Measurements from ENCODE around the gene SLC1A3.
A peak's percentile ranks its signal among the peaks of the same experiment; 100 is the strongest.

The SLC1A3 gene

GRCh38 chr5:36658038-36658756, 51.8 kb downstream of the SLC1A3 start:
- no peak for DNase-seq

DNA sequence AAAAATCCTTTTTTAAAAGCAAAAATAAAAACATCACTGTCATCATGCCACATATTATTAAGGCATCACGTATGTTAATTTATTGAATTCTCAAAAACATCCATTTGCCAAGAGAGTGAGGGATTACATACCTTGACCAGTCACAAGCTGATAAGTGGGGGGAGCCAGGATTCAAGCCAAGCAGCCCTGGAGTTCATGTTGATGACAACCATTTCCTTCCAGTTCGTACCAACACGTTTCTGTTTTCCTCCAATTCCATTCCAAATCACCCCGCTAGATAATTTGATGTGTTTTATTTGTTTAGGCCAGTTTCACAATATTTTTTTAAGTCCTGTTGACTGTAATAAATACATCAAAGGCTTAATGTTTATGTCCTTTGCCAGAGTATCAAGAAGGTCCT, 53.0 kb downstream of the SLC1A3 start:
- no peak for DNase-seq

GRCh38 chr5:36660397-36661049, 54.1 kb downstream of the SLC1A3 start:
- no peak for DNase-seq

DNA sequence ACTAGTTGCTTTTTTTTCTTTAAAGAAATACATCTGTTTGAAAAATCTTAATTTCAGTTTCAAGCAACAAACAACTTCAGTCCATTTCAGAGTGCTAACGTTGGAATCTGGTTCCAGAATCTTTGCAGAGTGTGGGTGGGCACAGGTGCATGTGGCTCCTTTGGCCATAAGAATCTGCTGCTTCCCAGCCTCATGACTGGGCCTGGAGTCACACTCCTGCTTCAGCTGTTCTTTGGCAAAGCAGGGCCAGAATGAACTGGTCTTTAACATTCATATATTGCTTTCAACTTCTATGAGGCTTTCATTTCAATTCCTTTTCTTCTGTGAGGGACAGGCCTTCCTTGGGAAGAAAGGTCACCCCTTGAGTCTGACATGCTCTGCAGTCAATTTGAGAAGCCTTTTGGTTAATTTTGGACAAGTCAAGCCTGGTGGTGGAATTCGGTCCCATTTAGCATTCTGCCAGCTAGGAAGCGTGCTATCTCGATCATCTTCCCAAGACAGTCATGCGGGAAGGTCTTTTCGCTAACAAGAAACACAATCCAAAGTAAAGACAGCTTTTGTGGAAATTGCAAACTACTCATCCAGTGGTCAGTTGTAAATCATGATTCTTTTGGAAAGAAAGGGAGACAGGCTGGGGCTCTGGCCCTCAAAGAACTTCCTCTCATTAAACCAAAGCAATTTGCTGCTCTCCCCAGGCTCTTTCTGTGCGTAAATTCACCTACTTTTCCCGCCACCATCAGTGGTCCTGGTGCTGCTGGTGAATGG, 55.2 kb downstream of the SLC1A3 start:
- no peak for DNase-seq

DNA sequence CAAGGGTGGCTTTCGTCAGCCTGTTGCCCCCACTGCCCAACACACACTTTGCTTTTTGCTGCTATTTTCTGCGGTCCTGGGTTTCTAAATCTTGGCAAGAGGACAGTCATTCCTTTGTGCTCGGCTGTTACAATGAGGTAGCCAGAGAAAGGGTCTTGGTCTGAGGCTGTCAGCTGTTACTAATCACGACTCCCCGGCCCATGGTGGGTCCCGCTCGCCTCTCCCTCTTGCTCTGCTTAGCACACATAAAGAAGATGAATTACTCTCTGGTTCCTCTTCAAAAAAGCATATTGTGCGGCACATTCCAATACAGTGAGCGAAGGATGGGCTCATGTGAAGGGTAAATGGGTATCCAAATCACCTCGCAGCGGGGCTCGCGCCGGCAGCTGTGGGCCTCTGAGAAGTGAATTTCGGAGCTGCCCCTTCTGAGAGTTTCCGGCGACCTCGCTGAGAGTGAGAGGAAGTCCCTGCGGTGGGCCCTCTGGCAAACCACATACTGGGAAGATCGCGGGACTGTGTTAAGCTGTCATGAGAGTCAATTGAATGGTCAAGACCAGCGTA, 56.0 kb downstream of the SLC1A3 start:
- DNase-seq, result no peak

DNA sequence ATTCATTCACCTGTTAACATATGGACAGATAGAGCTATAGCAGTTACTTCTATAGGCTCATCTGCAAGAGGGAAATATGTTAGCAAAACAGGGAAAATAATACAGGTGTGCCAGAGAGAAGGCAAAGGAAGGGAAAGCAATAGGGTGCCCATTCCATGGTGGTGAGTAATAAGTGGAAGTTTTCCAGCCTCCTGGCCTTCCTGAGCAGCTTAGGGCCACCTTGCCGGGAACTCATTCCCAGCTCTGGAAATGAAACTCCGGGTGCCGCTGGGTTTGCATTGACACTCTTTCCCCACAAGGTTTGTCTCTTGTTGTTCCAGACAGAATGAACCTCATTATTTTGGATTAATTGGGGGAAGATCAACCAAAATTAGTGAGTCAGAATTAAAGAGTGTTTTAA, 58.4 kb downstream of the SLC1A3 start:
- no peak for DNase-seq

GRCh38 chr5:36665628-36666027, 59.2 kb downstream of the SLC1A3 start:
- DNase-seq, result no peak

DNA sequence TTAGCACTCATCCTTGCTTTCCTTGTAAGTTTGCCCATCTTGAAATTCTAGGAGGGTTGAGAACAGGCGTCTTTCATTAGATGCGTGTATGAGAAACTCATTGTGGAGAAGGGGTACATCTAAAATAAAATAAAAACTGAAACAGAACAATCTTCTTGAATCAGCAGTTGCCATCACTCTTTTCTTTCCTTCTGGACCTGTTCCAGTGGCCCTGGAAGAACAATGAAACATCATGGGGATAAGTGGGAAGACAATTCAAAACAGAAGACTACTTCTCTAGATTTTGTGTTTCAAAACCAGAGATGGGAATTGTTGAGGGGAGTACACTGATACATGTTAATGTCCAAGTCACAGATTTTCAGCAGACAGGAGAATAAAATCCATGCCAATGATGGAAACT, 59.9 kb downstream of the SLC1A3 start:
- no peak for DNase-seq

DNA sequence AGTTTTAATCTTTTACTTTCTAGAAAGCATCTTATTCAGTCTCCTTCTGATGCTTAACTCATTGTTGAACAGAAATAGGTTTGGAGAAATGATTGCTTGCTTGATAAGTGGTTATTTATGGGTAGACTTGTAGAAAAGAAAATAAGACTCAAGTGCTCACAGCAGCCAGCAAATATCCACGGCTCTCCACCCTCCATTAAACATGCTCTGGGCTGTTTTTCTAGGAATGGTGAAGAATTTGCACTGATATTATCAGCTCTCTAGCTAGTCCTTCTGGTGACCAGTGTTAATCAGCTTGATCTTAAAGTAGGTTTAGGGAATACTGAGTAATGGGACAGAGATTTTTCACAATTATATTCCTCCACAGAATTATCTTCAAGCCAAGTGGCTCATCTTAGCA, 60.6 kb downstream of the SLC1A3 start:
- DNase-seq, result no peak

- no peak for DNase-seq
Measured at GRCh38 chr5:36667824-36668223, 61.4 kb downstream of the SLC1A3 start.

DNA sequence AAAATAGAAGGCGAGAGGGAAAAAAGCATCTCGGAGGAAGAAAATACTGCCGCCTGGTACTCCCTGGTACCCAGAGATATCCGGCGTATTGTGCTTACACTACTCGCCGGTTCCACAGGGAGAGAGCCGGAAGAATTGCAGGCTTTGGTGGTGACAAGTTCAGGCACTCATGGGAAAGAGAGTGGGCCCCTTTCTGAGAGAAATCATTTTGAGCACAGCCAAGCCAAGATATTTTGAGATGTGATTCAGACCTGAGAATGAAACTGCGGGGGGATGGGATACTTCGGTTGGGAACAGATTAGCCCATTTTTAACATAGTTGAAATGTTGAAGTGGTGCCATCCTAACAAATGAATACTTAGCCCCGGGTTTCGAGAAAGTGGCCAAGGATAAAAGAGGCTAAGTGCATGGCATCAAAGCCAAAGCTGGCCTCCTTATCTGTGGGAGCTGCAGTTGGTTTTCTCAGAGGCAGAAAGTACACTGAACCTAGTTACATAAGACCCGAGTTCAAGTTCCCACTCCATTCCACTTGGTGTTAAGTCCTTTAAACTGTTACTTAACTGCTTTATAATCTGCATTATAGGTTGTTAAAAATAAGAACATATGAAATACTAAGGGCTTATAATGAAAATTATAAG, 62.7 kb downstream of the SLC1A3 start:
- no peak for DNase-seq

DNA sequence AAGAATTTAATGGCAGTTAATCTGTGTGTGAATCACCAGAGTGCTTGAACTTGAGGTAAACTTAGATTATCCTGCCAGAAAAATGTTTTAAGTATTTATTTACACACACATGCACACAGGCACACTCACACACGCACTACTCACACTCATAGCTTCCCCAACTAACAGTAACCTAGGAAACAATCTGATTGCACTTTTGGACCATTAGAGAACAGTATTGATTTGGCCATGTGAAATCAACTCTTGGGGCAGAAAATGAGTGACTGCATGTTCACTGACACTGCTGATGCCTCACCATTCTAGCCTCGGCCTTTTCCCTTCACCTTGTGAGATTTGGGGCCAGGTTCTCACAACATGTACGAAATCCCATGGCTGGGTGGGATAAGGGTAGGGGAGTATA, 64.1 kb downstream of the SLC1A3 start:
- no peak for DNase-seq

DNA sequence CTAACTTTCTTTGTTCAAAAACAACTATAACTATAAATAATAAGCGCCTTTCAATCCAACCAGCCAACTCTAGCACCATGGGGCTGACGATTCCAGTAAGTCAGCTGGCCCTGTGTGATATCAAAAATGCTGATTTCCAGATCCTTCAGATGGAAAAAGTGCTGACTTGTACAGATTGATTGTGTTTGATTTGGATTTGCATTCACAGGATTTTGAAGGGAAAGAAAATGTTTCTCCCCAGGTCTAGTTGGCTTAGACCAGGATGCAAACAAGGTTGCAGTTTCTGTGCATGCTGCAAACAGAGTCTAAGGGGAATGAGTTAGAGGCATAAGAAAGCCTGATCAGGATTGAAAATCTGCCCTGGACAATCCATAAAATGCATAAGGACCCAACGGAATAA, 68.9 kb downstream of the SLC1A3 start:
- no peak for DNase-seq

- no peak for DNase-seq
Measured at GRCh38 chr5:36679221-36679989, 73.0 kb downstream of the SLC1A3 start.

- DNase-seq, result no peak
Measured at GRCh38 chr5:36680066-36680465, 73.7 kb downstream of the SLC1A3 start.

- no peak for DNase-seq
Measured at GRCh38 chr5:36681711-36682110, 75.3 kb downstream of the SLC1A3 start.

- no peak for DNase-seq
Measured at GRCh38 chr5:36682499-36682898, 76.1 kb downstream of the SLC1A3 start.

DNA sequence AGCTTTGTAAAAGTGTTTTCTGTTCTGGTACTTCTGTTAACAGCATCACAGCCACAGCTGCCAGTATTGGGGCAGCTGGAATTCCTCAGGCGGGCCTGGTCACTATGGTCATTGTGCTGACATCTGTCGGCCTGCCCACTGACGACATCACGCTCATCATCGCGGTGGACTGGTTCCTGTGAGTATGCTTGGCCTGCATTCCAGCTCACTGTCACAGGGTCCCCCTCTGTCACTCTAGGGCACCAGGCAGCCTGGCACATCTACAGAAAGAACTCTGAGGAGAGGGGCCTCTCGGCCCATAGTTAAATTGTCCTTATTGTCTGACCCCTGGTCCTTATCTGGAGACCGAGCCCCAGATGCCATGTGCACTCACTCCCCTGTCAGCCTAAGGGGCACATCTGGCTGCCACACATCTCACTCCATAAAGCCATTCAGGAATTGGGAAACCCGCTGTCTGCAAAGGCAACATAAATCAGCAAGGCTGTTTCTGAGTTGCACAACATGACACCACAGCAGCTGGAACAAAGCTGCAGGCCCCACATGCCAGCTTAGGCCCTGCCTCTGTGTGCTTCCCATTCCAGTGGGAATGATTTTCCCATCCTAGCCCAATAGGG, 77.5 kb downstream of the SLC1A3 start:
- DNase-seq, result no peak

GRCh38 chr5:36685631-36686288, 79.4 kb downstream of the SLC1A3 start:
- DNase-seq, result no peak

DNA sequence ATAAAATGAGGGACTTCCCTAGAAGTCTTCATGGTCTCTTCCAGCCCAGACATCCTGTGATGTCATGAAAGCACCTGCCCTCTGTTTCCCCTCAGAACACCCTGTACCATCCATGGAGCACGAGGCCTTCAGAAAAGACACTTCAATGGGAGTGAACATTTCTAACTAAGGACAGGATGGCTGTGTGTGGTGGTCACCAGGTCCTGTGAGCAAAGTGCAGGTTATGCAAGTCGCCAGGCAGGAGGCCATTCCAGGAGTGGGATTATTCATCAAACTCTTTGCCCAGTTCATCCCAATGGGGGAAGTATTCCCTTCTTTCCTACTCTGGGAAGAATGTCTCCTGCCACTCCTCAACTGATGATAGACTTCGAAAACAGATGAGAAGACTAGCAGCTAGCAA, 80.5 kb downstream of the SLC1A3 start:
- no peak for DNase-seq

DNA sequence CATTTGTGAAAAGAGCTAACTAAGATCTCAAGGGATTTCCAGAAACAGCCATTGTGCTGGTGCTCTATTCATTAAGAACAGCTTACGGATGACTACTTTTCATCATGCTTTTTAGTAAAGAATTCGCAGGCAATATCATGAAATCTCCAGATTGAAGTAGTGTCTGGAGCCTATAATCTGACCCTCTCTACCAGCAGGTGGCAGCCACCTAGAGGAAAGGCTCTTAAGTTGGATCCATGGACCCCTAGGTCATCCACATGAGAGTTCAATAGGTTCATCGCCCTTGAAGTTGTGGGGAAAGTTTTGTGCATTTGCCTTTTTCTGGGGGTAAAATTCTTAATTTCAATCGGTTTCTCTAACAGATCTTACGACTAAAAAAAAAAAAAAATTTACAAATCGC, 82.3 kb downstream of the SLC1A3 start:
- DNase-seq, result peak in 1 of 2 experiments; percentile 25

All from NCI-H446 (cell line).